Suppressor macrophage treated with lipopolysaccharide for 1 hour (primary cell): Measurements from ENCODE around the gene MBP.

ENCODE experiments used
- DNase-seq, 3 donors: peaks; one replicate each; pipeline ENCODE4 v3.0.0-alpha.2; 2020 to 2022

The MBP gene

DNA sequence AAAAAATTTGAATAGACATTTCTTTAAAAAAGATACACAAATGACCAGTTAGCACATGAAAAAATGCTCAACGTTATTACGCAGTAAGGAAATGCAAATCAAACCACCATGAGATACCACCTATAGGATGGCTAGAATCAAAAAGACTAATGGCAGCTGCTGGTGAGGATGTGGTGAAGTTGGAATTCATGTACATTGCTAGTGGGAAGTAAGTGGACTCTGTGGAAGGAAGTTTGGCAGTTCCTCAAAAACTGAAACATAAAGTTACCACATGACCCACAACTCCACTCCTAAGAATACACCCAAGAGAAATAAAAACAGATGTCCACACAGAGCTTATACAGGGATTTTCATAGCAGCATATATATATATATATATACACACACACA lies 51.2 kb downstream of the MBP start:
- peak; percentile 68 to 85 (median 81) for DNase-seq

DNA sequence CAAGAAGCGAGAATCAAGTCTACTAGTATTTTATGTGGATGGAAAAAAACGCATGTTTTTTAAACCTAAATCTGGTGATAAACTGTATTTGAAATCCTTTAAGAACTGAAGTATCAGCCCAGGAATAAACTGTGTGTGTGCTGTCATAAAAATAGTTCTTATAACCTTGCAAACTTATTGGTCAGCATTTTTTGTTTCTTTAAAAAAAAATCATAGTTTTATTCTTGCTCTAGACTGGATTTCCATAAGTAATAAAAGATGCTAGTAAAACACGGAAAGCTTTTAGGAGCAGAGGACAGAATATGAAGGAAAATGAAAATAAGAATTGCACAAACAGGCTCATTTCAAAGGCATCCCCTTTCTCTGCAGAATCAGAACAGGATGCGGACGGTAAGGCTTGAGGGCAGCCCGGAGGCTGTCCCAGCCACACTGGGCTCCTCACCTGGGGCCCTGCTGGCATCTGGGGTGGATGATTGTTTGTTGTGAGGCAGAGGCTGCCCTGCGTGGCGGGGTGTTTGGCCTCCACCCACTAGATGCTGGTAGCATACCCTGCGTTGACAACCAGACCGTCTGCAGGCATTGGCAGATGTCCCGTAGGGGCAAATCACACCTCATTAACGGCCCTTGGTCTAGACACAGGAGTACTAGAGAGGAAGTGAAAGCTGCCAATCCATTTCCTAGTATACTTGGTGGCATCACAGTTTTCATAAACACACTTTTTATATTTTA lies 52.5 kb downstream of the MBP start:
- DNase-seq = peak in 1 of 3 donors; percentile 27

DNA sequence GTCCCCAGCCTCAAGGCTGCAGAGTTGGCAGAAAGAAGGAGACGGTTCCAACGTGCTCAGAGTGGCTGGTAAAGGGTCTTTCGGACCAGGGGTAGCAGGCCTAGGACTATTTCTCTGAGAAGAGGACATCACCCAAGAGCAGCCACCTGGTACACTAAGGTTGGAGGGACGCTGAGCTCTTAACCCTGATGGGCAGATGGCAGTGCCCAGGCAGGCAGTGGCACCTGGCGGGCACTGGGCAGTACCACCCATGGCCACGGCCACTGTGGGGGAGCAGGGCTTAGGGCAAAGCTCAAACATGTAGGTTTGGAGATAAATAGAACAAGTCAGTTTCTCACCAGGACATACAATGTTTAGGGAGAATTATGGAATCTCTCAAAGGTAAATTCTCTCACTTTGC lies 53.5 kb downstream of the MBP start:
- no peak for DNase-seq

GRCh38 chr18:77078690-77079070 lies 53.9 kb downstream of the MBP start:
- no peak for DNase-seq

DNA sequence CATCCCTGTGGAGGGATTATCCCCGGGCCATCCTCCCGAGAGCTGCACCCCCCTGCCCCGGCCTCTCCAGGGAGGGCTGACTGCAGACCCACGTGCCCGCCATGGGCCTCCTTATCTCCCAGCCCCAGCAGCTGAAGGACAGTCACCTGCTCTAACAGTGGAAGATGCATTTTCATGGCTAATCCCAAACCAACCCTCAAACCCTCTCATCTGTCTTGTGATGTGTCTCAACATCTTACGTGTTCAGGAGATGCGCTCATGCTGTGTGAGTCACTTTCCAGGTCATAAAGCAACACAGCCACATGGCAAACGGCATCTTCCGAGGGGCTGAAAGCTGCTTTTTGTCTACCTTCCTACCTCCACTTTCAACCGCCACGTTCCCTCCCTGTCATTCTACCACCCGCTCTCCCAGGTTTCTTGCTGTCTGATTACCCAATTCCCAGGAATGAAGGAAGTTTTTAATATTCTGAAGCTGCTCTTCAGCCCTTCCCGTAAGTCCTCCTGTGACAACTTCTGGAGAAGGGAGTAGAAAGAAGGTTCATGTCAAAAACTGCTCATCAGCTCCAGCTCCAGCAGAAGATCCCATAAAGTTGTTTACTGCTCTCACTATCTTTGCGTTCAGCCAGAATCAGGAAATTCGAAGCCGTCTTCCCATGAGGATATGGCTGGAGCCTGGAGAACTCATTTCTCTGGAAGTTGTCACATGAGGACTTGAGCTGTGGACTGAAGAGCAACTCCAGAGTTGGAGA lies 54.5 kb downstream of the MBP start:
- peak in 2 of 3 donors; percentile 43 to 51 for DNase-seq

GRCh38 chr18:77077401-77077800 lies 55.2 kb downstream of the MBP start:
- no peak for DNase-seq

DNA sequence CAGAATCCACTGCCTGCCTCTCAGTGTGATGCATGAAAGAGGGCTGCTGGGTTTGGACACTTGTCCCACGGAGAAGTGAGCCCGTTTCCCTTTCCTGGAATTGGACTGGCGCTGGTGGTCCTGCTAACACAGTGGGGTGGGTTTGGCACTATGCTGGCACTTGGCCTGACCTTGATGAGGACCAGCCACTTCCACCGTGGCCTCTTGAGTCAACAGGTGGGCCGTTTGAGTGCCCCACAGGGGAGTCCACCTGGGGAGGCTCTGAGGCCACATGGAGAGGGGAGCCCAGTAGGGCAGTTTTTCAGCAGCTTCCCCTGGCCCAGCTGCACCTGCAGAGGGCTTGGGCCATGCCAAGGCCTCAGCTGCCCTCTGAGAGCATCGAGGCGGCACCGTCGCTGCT lies 56.5 kb downstream of the MBP start:
- DNase-seq = no peak

DNA sequence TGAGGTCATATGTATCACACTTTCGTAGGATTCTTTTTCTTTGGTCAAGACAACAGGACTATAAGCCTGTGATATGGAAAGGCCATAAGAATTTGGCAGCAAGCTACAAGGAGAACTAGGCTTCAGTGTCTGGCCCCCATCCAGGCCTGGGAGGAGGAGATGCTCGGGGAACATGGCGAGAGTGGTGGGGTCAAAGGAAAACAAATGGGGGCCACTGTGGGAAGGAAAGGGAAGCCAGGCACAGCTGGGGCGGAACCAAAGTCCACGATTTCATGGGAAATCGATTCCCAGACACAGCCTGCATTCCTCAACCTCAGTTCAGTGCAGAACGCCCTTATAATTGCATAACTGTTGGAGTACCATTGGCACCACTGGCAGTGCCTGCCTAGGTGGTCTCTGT lies 58.2 kb downstream of the MBP start:
- no peak for DNase-seq

DNA sequence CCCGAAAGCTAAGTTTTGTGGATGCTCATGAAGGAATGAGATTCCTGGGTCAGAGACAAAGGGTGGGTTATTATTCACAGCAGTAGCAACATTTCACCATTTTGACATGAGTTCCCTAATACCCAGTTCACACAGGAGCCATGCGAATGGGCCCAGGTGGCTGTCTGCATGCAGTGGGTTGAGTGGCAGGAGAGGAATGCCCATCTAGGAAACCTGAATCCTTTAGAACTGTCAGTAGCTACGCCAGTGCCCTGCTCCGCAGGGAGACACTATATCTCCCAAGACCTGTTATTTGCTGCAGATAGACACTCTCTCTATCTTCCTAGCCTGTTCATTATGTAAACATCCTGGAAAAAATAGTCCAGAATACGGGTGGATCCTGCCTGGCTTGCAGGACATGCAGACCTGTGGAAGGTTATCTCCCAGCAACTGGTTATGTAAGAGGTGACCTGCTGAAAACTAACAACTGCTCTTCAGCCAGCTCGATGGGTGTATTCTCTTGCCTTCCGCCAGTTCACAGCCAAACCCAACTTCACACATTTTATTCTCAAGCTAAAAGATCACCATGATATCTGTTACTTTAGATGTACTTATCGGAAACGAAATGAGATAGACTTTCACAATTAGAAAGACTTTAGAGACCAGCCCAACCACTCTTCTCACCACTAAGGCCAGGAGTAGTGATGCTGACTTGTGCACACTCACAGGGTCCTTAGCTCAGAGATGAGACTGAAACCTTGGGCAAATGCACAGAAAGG lies 59.1 kb downstream of the MBP start:
- DNase-seq = no peak

DNA sequence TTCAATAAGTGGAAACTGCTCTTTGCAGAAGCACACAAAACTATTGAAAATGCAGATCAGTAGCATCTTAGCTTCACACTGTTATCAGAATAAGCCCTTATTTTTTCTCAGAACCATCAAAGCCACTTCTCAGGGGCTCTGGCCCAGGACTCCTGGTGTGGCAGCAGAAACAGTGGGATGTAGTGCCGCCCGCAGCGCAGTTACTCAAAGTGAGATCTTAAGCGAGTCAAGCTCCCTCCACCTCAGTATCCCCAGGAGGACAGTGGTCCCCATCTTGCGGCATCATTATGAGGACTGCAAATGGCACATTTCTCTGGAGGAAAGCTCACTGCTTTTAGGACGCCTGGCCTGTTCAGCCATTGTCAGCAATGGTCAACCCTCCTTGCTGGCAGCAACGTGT lies 60.0 kb downstream of the MBP start:
- DNase-seq = no peak

GRCh38 chr18:77071711-77072292 lies 60.8 kb downstream of the MBP start:
- peak; percentile 50 to 78 (median 67) for DNase-seq

- no peak for DNase-seq
These were observed 61.5 kb downstream of the MBP start for GRCh38 chr18:77071061-77071460.

- no peak for DNase-seq
These were observed 62.0 kb downstream of the MBP start for GRCh38 chr18:77070627-77071026.

GRCh38 chr18:77069931-77070330 lies 62.7 kb downstream of the MBP start:
- DNase-seq = peak in 2 of 3 donors; percentile 45 to 70

- DNase-seq = peak in 2 of 3 donors; percentile 25 to 36
These were observed 63.1 kb downstream of the MBP start for GRCh38 chr18:77069482-77069881.

GRCh38 chr18:77068321-77069312 lies 64.0 kb downstream of the MBP start:
- peak; percentile 69 to 83 (median 72) for DNase-seq

- DNase-seq = peak; percentile 81 to 87 (median 83)
These were observed 65.1 kb downstream of the MBP start for GRCh38 chr18:77067291-77068061.

DNA sequence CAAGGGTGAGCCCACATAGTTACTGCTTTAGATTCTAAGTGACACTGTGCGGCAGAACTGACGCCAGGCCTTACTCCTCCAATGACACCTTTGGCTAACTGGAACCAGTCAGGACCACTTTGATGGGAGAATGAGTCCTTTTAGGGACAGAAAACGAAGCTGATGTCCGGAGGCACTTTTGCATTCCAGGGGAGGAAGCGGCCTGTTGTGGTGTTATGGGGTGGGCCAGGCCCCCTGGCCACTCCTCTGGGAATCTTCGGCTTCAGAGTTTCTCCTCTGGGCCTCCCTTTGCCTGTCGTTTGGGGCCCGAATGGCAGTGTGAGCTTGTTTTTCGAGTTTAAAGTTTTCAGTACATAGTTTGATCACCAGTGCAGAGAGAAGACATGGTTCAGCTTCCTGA lies 65.9 kb downstream of the MBP start:
- no peak for DNase-seq

DNA sequence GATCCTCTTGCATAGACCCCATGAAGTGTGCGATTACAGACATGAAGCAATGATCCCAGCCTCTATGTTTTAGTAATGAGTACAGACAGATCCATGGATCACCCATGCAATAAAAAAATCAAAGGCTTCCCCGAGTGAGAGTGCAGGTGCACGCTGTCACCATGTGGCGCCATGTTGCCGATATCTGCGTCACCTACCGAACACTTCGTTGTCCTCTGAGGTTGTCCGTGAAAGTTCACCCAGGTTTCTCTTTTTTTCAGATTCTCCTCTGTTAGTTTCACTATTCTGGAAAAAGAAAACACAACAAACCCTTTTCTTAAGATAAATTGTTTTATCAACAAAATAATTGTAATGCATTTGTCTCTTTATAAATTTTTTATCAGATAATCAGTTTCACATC lies 66.5 kb downstream of the MBP start:
- no peak for DNase-seq

DNA sequence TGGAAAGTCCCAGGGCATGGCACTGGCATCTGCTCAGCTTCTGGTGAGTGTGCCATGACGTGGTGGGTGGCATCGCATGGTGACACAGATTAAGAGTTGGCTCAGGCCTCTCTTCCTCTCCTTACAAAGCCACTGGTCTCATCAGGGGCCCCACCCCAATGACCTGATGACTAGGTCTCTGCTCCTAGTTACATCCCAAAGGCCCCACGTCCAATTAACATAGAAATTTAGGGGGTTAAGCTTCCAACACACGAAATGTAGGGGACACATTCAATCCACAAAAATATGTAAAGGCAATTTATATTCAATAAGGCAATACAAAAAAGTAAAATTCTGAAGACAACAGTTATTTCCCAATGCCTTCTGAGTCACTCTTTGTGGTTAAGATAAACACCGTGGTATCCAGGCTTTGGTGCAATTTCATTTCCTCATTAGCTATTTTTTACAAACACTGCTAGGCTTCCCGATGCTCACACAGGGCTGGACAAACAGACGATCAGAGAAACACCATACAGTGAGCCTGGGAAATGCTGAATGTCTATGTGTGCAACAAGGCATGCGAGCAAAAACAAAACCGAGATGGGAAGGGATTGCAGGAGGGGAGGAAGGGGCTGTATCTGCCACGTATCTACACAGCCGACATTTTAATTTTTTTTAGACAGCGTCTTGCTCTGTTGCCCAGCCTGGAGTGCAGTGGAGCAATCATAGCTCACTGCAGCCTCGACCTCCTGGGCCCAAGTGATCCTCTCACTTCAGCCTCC lies 67.2 kb downstream of the MBP start:
- DNase-seq = peak; percentile 94 to 97 (median 95)
